SHP77 treated with DMSO at 0.1 percent for 48 hours (cell line): ENCODE measurements around the gene PEMT.
"Not testable (repeated sequence)": the region's sequence is repeated elsewhere in the genome, so short reads cannot be mapped to it uniquely, and the experiment has no call there.

Source experiments
- DNase-seq: peaks from one replicate; lab custom pipeline; 2025; lab: John Stamatoyannopoulos, UW

PEMT gene

DNA sequence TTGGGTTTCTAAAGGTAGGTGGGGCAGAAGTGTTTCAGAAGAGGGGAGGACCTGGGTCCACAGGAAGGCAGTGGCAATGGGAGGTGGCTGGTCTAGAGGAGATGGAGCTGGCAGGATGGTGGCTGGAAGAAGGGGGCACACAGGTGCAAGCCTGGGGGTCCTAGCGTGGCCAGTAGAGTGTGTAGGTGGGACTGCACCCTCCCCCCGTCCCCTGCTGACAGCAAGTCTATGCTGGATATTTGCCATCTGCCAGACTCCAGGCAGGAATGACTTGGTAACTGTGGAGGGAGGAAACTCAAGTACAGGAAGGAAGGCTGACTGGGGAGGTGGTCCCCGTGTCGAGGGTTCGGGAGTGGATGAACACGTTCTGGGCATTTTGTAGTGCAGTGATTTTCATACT, 106.1 kb downstream of the PEMT start:
- DNase-seq = no peak

DNA sequence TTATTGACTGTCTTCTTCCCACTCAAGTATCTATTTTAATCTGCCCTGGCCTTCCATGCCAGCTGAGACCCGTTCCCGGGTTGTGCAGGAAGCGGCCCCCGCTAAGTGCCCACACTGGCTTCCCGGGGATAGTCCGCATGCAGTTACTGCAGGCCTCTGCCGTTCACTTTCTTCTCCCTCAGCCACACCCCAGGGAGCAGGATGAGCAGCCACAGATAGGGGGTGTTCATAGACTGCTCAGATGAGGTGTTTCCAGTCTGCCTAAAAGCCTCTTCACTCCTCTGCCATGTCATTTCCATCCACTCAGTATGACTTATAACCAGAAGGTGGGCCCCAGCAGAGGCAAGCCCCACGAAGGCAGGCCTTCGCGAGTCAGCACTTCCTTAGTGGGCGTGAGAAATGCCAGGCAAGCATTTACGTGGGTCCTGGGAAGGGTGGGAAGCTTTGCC, 107.0 kb downstream of the PEMT start:
- DNase-seq = no peak

DNA sequence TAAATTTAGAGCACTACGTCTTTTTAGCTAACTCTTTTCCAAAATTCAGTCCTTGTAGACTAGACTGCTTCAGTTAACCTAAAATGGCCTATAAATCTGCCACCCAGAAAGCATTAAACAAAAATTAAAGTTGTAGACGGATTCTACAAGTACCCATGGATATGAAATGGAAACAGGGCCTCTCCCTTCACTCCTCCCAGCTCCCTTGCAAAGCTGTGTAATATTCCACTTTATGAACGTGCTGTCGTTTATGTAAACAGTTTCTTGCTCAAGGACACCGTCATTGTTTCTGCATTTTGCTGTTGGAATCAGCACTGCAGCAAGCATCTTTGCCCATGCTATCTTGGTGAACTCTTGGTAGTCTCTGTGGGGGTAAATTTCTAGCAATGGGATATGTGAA, 109.6 kb downstream of the PEMT start:
- DNase-seq = no peak

DNA sequence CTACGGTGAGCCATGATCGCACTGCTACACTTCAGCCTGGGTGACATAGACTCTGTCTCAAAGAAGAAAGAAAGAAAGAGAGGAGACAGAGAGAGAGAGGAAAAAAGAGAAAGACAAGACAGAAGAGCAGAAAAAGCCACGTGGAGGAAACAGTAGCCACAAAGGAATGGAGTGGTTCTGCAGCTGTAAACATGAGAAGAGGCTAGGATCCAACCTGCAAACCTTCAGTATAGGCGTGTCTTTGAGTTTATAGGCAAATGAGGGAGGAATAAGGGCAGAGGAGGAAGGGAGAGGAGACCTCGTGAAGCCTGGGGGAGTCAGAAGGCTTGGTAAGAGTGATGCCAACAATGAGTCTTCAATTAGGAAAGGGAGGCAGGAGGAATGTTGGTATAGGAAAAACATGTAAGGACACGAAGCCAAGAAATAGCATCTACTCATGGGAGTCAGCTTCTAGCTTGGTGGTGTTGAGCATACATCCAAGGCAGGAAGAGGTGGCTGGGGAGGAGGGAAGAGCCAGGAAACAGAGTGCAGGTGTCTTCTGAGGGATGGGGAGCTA, 110.8 kb downstream of the PEMT start:
- DNase-seq = no peak

DNA sequence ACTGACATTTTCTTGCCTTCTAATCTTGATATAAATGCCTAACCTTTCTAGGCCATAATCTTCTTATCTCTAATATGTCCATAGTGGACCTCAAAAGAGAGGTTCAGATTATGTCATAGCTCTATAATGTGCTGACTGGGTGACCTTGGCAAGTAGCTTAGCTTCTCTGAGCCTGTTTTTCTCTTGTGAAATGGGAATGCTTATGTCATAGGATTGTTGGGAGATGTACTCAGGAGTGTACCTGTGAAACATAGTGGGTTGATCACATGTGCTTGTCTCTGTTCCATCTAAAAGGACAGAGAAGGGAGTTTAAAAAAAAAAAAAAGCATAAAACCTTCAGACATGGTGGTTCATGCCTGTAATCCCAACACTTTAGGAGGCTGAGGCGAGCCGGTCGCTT, 112.3 kb downstream of the PEMT start:
- DNase-seq = no peak

DNA sequence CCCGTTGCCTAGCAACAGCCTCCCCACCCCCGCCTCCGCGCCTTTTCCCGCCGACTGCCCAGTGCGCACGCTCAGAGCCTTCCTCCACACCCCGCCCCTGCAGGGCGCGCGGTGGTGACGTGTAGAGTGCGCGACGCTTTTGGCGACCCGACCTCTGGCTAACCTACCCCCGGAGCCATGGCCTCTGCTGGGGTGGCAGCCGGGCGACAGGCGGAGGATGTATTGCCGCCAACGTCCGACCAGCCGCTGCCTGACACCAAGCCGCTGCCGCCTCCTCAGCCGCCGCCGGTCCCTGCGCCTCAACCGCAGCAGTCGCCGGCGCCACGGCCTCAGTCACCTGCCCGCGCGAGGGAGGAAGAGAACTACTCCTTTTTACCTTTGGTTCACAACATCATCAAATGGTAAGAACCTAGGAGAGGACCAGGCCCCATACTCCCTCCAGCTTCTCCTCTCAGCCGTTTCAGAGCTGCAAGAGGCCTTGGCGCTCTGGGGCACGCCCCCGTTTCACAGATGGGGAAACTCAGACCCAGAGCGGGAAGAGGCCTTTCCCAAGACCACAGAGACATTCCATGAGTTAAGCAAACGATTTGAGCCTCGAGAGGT, 114.5 kb downstream of the PEMT start, which contains the start of gene MED9:
MED9 (plus strand) TSS at position 136 of the 603 bp plus-strand sequence; CDS start at position 178, 42 bp downstream.
- DNase-seq = peak; percentile 98

DNA sequence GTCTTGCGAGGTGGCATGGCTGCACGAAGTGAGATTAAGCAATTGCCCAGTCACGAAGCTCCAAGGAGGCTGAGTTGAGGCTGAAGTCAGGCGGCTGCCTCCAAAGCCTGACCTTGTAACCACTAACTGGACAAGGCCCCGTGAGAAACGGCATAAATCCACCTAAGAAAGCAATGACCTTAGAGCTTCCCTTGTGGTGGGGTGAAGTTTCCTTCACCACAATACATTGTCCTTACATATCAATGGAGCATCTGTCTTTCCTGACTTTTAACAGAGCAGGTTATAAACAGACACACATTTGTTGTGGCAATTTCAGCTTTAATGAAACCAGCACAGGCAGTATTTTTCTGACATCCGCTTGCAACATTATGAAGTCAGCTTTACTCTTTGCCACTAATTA, 117.2 kb downstream of the PEMT start:
- DNase-seq = no peak

DNA sequence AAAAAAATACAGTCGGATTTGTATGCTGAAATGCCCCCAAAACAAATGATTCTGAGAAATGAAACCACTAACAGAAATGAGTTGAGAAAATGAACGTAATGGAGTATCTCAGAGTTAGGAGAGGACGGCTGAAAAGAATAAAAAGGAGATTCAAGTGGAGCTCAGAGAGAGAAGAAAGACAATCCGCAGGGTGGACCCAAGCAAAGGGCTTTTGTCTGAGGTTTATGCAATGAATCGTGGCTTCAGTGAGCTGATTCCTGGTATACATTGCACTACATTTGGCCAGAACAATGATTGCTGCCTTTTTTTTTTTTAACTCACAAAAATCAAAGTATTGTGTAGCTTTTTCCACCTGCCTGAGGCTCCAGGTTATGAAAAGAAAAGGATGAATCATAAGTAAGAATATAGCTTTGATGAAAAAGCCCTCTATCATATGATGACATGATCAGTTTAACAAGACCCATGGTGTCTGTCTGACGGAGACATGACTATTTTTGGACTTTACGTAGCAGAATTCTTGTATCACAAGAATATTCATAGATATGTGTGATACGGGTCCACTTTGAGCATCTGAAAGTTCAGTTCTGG, 119.1 kb downstream of the PEMT start:
- DNase-seq = peak; percentile 46

DNA sequence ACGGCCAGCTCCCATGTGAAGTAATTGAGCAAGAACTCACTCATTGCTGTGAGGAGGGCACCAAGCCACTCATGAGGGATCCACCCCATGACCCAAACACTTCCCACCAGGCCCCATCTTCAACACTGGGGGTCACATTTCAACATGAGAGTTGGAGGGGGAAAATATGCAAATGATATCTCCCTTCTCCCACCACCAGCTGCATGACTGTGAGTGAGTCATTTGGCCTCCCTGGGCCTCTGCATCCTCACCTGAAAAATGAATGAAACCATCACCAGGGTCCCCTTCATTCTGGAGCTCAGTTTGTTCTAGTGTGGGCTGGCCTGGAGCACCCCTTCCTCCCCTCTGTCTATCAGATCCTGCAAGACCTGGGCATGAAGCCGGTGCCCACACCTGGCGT, 121.5 kb downstream of the PEMT start:
- no peak for DNase-seq

DNA sequence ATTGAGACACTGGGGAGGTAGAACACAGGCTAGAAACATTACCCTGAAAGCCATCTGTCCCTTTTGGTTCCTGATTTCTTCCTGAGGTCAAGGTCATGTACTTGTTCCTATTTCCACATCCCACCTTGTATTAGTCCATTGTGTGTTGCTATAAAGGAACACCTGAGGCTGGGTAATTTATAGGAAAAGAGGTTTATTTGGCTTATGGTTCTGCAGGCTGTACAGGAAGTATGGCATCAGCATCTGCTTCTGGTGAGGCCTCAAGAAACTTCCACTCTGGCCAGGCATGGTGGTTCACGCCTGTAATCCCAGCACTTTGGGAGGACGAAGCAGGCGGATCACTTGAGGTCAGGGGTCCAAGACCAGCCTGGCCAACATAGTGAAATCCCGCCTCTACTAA, 122.2 kb downstream of the PEMT start:
- no peak for DNase-seq

DNA sequence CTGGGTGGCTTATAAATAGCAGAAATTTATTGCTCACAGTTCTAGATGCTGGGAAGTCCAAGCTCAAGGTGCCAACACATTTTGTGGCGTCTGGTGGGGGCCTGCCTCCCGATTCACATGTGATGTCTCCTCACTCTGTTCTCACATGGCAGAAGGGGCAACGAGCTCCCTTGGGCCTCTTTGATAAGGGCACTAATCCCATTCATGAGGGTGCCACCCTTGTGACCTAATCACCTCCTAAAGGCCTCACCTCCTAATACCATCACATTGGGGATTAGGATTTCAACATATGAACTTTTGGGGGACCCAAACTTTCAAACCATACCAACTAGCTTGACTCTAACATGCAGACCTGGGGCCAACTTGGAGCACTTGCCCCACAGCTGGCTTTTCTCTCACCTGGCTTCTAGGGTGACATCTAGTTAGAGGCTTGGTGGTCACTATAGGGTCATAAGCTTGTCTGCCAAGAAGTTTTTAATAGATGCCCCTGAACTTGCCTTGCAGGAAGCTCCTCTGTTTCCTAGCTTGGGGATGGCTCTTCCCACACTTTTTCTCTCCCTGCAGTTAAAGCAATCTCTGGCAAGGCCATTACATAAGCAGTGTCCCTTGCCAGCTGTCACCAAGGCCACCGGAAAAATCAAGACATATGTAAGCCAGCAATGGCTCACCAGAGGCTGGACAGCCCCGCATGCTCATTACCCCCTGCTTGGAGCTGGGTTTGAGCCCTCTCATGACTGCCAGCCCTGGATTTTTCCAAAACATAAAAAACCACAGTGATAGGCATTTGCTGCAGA, 123.1 kb downstream of the PEMT start:
- no peak for DNase-seq

DNA sequence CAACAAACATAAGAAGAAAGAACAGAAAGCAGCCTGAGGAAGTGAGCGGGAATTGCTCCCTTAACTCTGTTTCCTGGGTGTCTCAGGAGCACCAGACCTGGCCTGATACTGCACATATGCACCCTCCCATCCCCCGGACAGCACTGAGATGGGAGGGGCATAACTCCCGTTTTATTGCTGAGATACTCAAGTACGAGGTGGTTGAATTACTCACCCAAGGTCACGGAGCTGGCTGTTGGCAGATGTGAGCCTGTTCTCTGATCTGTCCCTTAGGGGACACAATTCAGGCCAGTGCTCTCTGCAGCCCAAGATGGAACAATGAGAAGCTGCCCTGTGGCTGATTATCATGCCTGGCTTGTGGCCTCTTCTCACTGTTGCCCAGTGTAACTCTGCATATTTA, 123.8 kb downstream of the PEMT start:
- DNase-seq = peak; percentile 51

DNA sequence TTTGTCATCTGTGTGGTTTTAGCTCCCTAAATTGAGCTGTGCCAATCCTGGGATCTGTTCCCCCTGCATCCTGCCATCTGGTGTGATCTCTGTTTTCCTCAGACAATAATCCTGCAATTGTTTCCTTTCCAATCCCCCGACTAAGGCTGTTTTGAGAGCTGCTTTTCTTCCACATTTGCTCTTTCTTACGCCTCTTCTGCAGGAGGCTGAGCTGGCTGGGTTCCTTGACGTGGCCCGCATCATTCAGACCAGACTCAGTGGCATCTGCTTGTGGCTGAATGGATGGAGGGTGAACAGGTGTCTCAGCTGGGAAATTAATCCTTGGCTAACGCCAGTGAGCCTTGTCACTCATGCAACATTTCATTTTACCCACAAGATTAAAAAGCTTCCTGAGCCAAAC, 124.5 kb downstream of the PEMT start:
- DNase-seq = no peak

DNA sequence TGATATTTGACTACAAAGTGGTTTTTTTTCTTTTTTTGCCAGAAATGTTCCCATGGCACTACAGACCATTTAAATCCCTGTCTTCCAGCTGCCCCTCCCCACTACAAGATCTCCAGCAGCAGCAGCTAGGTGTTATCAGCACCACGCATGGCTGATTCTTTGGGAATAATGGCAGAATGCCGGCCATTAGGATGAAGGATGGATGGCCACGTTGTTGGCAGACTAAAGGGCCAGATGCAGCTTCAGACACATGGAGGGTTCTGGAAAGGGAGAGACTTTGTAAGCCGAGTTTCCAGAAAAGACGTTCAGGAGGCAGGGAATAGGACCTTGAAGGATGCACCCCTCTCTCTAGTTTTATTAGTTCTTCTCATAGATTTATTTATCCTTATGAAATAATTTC, 125.0 kb downstream of the PEMT start:
- no peak for DNase-seq

DNA sequence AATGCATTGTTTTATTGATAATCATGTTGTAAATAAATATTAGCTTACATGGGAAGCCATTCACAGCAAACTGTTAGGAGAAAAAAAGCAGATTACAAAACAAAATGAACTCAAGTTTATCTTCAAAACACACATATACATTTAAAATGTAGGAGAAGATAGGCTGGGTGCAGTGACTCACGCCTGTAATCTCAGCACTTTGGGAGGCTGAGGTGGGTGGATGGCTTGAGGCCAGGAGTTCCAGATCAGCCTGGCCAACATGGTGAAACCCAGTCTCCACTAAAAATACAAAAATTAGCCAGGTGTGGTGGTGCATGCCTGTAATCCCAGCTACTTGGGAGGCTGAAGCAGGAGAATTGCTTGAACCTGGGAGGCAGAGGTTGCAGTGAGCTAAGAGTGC, 125.6 kb downstream of the PEMT start:
- not testable (repeated sequence) for DNase-seq

DNA sequence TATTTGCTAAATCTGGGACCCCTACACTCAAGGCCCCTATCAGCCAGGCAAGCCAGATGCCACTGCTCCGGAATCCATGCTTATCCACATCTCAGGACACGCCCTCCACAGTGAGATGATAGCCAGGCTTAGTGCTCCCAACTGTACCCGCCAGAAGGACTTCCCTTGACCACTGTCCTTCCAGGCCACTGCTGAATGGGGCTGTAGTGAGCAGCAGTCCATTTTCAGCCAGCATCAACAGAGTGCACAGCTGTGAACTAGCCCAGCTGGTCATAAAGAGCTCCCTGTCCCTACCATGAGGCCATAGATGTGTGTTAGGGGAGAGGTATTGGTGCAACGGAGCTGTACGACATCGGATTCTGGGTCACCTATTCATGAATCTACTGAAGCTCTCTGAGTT, 127.7 kb downstream of the PEMT start:
- DNase-seq = no peak

DNA sequence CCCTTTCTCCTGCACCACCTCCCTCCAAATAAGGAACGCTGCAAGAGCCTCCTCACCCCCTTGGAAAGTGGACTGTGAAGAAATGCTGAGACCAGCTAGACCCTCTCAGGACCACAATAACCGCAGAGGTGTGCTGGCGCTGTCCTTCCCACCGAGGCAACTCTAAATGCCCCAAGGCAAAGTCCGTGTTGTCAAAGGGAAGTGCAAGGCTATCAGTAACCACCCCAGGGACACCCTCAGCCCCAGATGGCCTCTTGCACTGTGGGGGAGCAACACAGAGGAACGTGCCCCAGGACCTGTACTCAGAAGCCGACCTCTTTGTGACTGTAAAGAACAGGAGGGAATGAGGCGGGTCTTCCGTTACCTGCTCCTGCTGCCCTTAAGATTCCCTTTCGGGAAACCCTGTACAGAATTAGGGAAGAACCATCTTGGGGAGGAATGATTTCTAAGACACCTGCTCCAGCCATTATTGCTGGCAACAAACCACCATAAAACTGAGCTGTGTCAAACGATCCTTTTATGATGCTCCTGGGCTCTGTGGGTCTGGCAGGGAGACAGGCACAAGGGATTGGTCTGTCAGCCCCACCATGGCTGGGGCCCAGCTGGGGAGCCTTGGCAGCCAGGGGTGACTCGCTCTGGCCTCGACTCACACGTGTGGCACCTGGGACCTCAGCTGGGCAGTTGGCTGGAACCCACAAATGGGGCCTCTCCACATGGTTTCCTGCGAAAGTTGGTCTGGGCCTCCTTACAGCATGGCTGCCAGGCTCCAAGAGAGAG, 129.3 kb downstream of the PEMT start:
- DNase-seq = no peak

DNA sequence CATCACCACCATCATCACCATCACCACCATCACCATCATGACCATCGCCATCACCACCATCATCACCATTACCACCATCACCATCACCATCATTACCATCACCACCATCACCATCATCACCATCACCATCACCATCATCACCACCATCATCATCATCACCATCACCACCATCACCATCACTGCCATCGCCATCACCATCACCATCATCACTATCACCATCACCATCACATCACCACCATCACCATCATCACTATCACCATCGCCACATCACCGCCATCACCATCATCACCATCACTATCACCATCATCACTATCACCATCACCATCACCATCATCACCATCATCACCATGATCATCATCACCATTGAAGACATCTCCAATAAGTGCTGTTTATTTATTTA, 131.5 kb downstream of the PEMT start:
- DNase-seq = no peak

DNA sequence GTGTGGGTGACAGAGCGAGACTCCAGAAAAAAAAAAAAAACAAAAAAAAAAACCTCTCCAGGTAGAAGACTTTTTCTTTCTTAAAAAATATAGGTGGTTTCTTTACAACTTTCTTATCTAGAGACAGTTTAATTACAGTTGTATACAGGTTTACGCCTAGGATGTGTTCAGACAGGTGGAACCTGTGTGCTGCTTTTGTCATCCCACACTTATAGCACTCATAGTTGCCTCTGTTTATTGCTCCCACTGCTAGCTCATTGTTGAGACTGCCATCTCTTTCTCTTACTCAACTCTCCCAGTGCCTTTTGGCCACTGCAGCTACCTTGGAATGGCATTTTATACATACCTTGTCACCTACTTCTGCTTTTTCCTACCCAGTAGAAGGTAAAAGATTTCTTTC, 133.8 kb downstream of the PEMT start:
- no peak for DNase-seq

DNA sequence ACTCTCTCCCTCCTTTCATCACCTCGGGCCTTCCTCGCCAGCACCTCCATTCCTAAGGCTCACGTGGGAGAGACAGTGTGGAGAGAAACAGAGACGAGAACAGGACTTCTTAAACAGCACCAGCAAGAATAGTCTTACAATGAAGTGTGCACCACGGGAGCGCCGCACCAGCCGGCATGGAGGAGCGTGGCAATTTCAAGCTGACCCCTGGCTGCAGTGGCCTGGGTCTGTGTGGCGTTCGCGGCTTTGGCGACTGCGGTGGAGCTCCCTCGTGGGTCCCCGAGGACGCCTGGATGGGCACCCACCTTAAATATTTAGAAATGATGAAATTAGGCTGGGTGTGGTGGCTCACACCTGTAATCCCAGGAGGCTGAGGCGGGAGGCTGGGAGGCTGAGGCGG, 135.3 kb downstream of the PEMT start:
- DNase-seq = no peak
